GM19025 (cell line): ENCODE results near the gene TSC22D3.

ENCODE experiments used
- ATAC-seq: cut with Tn5 transposase; IDR thresholded peaks from one replicate; pipeline ENCODE4 v1.9.1; 2021; ENCODE audit warnings: mild to moderate bottlenecking, low read depth, moderate library complexity; ENCODE audit not compliant: unreplicated experiment

TSC22D3 gene

DNA sequence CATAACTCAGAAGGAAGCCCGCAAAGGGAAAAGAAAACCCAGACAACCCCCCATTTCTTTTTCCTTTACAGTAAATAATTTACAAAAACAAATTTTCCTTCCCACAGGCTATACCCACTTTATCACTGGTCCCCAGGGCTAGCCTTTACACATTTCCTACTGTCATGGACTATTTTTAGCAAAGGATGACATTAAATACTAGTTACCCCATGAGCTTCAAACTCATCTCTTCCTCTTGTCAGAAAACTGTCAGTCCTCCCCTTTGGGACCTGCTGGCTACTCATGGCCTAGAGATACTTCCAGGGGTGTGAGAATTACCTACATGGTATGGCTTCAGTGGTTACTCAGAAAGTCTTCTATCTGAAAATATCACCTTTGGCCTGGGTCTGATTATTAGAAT, 11.9 kb downstream of the TSC22D3 start:
- ATAC-seq, result no peak

- peak; percentile 39 for ATAC-seq
Measured at GRCh38 chrX:107760304-107761077, 15.1 kb downstream of the TSC22D3 start.

DNA sequence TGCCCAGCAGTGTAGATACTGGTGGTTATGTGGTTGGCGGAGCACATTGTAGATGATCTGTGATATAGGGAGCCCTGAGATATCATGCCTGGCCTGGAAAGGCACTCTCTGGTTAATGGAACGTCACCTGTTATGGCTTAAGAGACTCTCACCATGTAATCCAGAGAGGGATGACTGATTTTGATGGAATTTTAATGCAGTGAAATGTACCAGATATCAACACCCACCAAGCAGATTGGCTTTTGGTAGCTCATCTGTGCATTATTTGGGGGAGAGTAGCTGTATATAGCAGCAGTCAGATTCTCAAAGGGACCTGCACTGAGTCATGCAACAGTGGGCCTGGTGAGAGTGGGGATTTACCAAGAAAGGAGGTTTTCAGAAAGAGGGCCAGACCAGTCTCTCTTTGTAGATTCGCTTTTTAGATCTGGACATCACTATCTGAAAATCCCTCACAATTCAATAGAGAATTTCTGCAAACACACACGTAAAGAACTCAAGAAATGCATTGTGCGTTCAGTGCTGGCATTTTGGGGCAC, 17.3 kb downstream of the TSC22D3 start:
- no peak for ATAC-seq

DNA sequence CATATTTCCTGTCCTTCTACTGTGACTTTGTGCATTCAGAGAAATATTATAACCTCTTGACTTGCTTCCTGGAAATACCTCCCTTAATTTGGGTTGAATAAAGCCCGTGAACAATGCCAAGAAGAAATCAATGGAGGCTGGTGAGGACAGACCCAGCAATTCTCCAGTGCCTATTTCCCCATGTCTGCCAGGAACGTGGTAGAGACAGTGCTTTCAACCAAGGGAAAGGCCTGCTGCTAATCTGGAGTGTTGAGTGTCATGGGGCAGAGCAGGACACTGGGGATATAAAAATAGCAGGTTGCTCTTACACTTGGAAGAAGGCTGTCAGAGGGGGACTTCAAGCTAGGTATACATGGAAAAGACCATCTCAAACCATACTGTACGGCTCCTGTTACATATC, 19.9 kb downstream of the TSC22D3 start:
- no peak for ATAC-seq

DNA sequence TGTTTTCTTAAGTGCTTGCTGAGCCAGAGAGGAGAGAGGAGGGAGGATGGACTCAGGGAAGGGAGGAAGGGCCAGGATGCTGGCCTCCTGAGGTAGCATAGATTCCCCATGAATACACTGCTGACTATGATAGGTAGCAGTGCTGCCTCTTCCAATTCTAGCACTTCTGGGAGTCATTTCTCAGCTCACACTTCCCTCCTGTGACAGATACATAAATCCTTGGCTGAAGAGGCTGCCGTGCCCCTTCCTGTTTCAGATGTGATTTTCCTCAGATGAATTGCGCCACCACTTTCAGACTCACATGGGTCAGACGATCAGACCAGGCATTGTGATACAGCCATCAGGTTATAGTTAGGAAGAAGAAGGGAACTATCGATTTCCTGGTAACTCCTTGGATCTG, 22.4 kb downstream of the TSC22D3 start:
- ATAC-seq, result no peak

GRCh38 chrX:107752714-107753113, 22.9 kb downstream of the TSC22D3 start:
- no peak for ATAC-seq

DNA sequence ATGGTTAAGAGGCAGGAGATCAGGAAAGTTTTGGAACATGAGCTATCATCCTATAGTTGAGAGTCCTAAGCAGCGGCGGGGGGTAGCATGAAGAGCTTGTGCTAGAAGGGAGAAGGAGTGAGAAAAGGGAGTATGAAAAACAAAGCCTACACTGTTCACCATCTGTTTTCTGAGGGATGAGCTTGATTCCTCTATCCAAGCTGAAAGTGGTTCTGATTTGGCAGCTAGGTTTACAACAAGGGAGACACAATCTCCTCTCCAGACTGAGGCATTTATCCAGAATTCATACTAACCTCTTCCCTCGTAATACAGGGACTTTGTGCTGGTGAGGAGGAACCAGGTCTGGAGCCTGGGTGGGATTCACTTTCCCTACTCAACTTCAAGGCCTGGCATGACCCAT, 23.5 kb downstream of the TSC22D3 start:
- no peak for ATAC-seq

- ATAC-seq, result no peak
Measured at GRCh38 chrX:107750861-107751445, 24.6 kb downstream of the TSC22D3 start.

DNA sequence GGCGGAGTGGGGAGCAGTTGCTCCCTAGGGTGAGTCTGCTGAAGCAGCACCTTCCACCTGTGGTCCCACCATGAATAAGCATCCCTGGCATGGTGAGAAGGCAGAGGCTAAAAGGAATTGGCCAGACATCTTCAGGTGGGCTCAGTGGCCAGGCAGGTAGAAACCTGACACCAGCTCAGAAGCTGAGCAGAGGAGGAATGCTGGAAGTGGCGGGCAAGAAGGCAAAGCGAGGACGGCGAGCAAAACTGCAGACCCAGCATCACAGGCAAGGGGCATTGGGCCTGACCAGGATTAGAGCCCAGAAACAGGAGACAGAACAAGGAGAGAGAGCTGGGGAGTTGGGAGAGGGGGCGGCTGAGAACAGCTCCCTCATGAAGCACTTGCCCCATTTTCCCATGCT, 25.3 kb downstream of the TSC22D3 start:
- no peak for ATAC-seq

GRCh38 chrX:107748506-107748905, 27.1 kb downstream of the TSC22D3 start:
- ATAC-seq, result no peak

DNA sequence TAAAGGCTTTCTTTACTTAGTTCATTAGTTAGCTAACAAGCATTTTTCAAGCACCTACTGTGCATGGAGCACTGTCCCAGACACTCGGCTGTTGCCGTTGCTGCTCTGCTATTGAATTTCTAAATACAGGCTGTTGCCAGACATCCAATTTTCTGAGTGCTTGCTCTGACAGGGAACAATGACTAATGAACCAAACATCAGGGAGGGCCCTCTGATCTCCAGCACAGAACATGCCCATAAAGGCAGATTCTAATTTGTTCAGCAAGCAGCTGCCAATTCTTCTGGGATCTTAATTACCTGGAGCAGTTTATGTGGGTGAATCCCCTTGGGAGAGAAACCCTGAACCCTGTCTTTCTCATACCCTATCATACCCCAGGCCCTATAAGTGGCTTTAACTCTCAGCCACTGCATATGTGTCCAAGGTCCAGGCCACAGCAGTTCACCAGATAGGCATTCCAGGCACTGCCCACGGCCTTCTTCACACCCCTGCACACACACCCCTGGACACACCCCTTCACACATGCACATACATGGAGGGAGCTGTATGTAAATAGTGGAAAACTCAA, 27.9 kb downstream of the TSC22D3 start:
- ATAC-seq, result no peak

GRCh38 chrX:107744868-107745267, 30.7 kb downstream of the TSC22D3 start:
- ATAC-seq, result no peak

DNA sequence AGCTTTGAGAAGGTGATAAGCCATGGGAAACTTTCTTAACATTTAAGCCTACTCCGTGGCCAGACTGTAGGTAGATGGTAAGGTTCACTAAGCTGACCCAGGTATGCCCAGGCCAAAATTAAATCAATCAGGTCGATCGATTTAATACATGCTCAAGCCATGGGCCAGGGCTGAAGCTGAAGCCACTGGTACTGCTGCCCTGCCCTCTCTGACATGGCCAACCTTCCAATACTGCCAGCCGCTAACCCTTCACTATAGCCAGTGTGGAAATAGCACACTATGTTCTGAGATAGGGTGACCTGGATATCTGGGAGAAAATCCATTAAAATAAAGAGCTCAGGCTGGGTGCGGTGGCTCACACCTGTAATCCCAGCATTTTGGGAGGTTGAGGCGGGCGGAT, 31.6 kb downstream of the TSC22D3 start:
- no peak for ATAC-seq

DNA sequence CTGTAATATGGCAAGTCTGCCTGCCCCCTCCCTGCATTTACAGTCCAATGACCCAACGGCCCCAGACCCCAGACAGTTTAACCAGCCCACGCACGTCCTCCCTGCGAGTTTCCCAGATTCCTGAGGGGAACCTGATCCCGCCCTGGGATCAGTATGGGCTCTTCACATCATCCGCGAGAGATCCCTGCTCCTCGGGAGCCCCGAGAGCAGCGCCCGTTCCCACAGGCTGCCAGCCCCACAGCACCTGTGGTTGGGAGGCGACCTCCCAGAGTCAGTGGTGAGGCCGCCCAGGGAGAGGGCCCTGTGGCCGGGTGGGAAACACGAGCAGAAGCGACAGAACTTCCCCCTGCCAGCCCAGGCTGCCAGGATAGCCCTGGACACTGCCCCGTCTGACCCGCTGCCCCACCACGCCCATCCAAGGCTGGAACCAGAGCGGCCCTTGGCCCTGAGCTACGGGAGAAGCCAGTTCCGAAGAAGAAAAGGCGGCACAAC, 32.8 kb downstream of the TSC22D3 start:
- ATAC-seq, result no peak

DNA sequence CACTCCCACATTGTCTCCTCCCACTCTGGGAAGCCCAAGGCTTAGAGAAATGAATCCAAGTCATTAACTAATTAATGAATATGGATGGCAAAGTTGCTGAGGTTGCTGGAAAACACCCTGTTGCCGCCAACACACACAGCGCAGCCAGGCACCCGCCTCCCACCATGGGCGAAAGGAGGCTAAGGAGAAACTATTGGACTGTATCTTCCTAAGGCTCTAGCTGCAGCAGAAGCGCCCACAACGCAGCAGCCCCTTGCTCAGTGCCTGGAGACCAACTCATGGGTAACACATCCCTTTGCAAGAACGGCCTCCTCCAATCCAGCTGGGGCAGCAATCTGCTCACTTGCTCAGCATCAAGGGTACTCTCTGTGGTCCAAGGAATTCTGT, 34.2 kb downstream of the TSC22D3 start:
- ATAC-seq, result no peak

GRCh38 chrX:107739541-107739940, 36.0 kb downstream of the TSC22D3 start:
- ATAC-seq, result no peak

DNA sequence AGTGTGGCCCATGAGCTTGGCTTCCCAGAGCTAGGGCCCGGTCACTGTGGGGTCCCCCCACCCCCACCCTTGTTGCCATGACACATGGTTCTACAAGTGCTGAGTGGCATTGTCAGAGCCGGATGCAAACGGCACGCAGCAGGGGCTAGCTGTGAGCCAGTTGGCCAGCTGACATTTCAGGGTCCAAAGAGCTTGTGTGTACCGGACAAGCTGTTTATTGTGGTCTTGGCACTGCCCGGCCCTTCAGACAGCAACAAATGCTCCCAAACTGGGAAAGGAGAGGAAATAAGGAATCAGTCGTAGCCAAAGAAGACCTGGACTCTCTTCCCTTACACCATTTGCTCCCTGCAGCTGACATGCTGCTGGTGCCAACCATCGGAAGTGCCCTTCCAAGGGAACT, 36.8 kb downstream of the TSC22D3 start:
- no peak for ATAC-seq

GRCh38 chrX:107738272-107738671, 37.3 kb downstream of the TSC22D3 start:
- no peak for ATAC-seq

- ATAC-seq, result no peak
Measured at GRCh38 chrX:107736781-107737531, 38.6 kb downstream of the TSC22D3 start.

DNA sequence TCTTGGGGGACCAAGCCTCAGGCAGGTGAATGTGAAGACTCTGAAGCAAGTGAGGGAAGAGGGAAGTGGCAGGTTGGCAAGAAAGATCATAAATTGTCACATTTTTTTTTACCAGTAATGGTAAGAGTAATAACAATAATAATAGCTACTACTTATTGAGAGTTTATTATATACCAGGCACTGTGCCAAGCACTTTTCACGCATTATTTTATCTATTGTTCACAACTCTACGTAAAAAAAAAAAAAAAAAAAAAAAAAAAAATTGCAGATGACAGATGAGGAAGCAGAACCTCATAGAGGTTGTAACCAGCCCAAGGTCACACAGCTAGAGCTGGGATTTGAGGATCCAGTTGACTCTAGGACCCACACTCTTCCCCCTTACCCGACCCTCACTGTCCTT, 40.9 kb downstream of the TSC22D3 start:
- no peak for ATAC-seq

DNA sequence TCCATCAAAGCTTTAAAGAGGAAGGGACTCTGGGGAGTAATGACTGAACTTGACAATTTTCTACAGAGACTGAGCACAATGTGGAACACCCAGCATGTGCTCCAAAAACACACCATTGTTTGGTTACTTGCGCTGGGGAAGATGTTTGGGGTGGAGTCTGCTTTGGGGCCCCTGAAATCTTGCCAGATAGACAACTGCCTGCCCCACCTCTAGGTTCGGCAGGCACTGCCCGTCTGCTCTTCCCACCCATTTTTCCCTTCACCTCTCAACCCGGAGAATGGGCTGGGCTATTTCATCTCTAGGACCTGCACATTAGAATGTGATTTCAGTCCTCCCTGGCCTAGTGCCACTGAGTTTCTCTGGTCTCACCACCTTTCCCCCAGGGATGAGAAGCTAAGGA, 41.9 kb downstream of the TSC22D3 start:
- ATAC-seq, result no peak
